Thymus (tissue), 11 donors: ENCODE results near the gene TPRA1. TPM values are rescaled to one million over a fixed set of nuclear protein-coding genes. Genes with fewer than 3 reads are reported as not detected.

Experiments used
- DNase-seq, 9 donors: peaks; one replicate each; pipeline ENCODE4 v3.0.0-alpha.2; 2013; ENCODE audit warnings: low spot score in 9 of 9, low read depth in 6 of 9, missing footprints in 1 of 9
- H3K27ac ChIP-seq, 2 donors: one replicate each; pipeline ENCODE4 v1.5.1; 2013; ENCODE audit warnings: control low read depth in 1 of 2, low read depth in 1 of 2, low read length in 1 of 2, mild to moderate bottlenecking in 1 of 2, moderate library complexity in 1 of 2
- H3K27me3 ChIP-seq, 2 donors: one replicate each; pipeline ENCODE4 v1.5.1; 2013; ENCODE audit warnings: low read length in 1 of 2; ENCODE audit not compliant: control insufficient read depth in 2 of 2, insufficient read depth in 1 of 2
- H3K36me3 ChIP-seq, 2 donors: one replicate each; pipeline ENCODE4 v1.5.1; 2013; ENCODE audit warnings: low read length in 1 of 2, mild to moderate bottlenecking in 1 of 2, moderate library complexity in 1 of 2; ENCODE audit not compliant: control insufficient read depth in 2 of 2, insufficient read depth in 2 of 2
- H3K4me1 ChIP-seq, 2 donors: one replicate each; pipeline ENCODE4 v1.5.1; 2013; ENCODE audit warnings: low read length in 2 of 2; ENCODE audit not compliant: control insufficient read depth in 2 of 2, insufficient read depth in 2 of 2
- H3K4me3 ChIP-seq, 2 donors: one replicate each; pipeline ENCODE4 v1.5.1; 2013; ENCODE audit warnings: low read length in 2 of 2, control low read depth in 1 of 2, mild to moderate bottlenecking in 1 of 2
- H3K9me3 ChIP-seq, 2 donors: one replicate each; pipeline ENCODE4 v1.5.1; 2013; ENCODE audit warnings: low read length in 1 of 2, mild to moderate bottlenecking in 1 of 2; ENCODE audit not compliant: control insufficient read depth in 2 of 2, insufficient read depth in 1 of 2
- WGBS: extraction: QIAGEN DNeasy Blood & Tissue Kit; methylation state at CpG from one replicate; pipeline ENCODE4 v1.1.7; 2013; 5-methylcytosine and 5-hydroxymethylcytosine counted together
- polyA plus RNA-seq: library from polyadenylated mRNA; stranded (reverse); fragments of 200-250 nt; gene quantifications from one replicate; pipeline ENCODE4 v1.2.3, GENCODE V29; 2013
- total RNA-seq: library from RNA; stranded (reverse); fragments of 120-200 nt; gene quantifications from one replicate; pipeline ENCODE4 v1.2.4, GENCODE V29; 2013
- donor health status: healthy.

Gene TPRA1
- total and polyA plus RNA-seq, 2 donors = 15.9 to 20.0 TPM

DNA sequence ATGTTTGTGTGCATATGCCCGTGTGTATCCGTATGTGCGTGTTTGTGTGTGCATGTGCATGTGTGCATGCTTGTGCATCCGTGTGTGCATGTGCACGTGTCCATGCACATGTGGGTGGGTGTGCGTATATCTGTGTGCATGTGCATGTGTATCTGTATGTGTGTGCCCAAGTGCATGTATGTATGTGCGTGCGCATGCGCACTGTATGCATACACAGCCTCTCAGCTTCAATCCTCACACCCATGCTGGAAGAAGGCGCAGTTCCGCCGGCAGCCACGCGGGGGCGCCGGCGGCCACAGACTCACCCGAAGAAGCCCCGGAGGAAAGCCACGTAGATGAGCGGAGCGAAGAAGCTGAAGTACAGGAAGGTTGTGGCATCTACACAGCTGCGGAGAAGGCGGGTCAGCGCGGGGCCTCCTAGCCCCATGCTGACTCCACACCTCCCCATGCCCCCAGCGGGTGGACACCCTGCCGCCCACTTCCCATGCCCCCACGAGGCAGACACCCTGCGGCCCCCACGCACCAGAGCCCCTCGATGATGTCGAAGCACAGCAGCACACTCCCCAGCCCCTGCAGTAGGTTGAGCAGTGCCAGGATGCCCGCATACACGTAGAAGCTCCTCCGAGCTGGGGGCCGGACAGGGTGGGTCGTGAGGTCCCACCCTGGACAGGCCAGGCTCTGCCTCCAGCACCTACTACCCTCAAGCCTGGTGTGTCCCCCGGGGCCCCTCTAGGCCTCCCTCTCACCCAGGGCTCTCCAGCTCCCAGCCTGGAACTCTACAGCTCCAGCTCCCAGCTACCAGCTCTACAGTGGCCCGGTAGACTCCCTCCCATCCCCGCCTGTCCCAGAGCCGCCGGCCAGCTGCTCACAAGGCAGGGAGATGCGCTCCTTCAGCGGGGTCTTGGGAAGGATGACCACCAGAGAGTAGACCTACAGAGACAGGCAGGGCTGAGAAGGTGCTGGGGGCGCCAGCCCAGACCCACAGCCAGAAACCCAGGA is 15.4 kb downstream of the TPRA1 start:
- Histone ChIP-seq H3K27ac (no peak overlapping the region), H3K4me1 (peaks cover 4% of the 10 kb centered on the region in 2 donors), H3K9me3 (no peaks in the 10 kb centered on the region), H3K4me3 (no peak overlapping the region), H3K27me3 (no peaks in the 10 kb centered on the region), H3K36me3 (peaks cover 36 to 59% of the 10 kb centered on the region in 2 donors)
- 49% methylated on average over 46 of the region's 46 CpGs for WGBS
- DNase-seq = peak; percentile 65 to 93 (median 81)

DNA sequence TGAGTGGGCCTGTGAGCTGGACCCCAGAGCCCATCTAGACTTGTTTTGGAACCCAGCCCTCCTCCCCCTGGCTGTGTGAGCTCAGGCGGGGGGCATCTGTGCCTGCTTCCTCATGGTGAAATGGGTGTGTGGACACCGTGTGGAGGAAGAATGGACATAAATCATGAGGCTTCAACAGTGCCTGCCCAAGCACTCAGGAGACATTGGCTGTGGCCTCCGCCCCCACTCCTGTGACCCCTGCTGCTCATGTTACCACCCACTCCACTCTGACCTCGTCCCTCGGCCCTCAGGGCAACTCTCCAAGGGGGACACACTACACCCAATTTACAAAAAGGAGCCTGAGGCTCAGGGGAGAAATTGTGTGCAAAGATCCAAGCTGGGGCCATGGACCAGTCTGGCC is 16.6 kb downstream of the TPRA1 start:
- Histone ChIP-seq H3K27ac (no peak overlapping the region), H3K36me3 (peaks cover 28 to 48% of the 10 kb centered on the region in 2 donors), H3K27me3 (no peaks in the 10 kb centered on the region), H3K4me3 (no peak overlapping the region), H3K9me3 (no peaks in the 10 kb centered on the region), H3K4me1 (peaks cover 4% of the 10 kb centered on the region in 2 donors)
- WGBS = 95% methylated on average over 5 of the region's 5 CpGs
- DNase-seq = no peak

DNA sequence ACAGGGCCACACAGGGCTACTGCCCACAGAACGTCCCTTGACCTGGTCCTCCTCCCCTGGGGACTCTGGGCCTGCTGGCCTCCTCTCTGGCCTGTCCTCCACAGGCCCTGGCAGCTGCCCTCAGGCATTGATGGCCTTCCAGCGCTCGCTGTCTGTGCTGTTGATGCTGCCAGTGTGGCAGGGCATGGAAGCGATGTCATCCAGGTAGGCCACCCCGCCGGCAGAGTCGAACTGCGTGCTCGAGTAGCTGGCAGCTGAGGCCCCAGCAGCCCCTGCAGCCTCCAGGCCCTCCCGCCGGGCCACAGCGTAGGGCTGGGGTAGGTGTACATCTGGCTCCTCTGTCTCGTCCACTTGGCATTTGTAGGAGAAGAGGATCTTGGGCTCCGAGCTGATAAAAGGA is 17.1 kb downstream of the TPRA1 start:
- no peak overlapping the region for H3K27ac ChIP-seq
- H3K36me3 ChIP-seq = peaks cover 28 to 48% of the 10 kb centered on the region in 2 donors
- DNase-seq = no peak
- H3K27me3 ChIP-seq = no peaks in the 10 kb centered on the region
- no peaks in the 10 kb centered on the region for H3K9me3 ChIP-seq
- WGBS = 98% methylated on average over 14 of the region's 14 CpGs
- peaks cover 4% of the 10 kb centered on the region in 2 donors for H3K4me1 ChIP-seq
- H3K4me3 ChIP-seq = no peak overlapping the region

DNA sequence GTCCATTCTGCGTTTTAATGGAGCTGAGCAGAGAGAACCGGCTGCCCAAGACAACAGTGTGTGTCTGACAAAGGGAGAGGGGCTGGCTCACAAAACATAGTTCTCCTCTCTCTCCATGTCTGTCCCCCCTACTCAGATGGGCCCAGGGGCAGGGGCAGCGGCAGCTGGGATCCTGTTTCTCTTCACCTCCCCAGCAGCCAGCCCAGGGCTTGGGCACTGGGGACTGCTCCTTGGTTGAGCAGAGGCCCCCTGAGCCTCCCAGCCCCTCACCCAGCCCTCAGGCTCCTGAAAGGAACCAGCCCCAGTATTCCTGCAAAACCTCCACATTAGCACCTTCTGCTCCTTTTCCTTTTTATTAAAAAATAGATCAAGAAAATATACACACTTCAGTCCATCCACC is 17.8 kb downstream of the TPRA1 start:
- Histone ChIP-seq H3K36me3 (peaks cover 28 to 48% of the 10 kb centered on the region in 2 donors), H3K4me1 (peaks cover 4% of the 10 kb centered on the region in 2 donors), H3K27me3 (no peaks in the 10 kb centered on the region), H3K4me3 (no peak overlapping the region), H3K9me3 (no peaks in the 10 kb centered on the region), H3K27ac (no peak overlapping the region)
- 100% methylated on average over 3 of the region's 3 CpGs for WGBS
- DNase-seq = no peak

DNA sequence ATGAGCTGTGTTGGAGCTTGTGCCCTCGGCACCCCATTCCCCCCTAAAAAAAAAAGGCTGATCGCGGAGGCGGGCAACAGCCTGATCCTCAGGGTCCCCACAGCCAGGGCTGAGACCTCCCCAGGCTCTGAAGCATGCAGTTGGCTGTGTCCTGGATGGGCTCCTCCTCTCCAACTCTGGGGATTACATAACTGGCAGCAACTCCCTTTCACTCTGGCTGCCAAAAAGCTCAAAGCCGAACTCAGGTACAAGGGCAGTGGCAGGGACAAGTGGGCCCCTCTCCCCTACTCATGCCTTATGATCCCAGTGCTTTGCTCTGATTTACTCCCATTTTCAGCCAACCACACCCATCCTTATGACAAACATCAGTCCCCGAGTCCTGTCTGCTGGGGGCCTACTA is 18.3 kb downstream of the TPRA1 start:
- no peak overlapping the region for H3K27ac ChIP-seq
- DNase-seq = no peak
- H3K27me3 ChIP-seq = no peaks in the 10 kb centered on the region
- peaks cover 4% of the 10 kb centered on the region in 2 donors for H3K4me1 ChIP-seq
- H3K36me3 ChIP-seq = peaks cover 28 to 48% of the 10 kb centered on the region in 2 donors
- H3K9me3 ChIP-seq = no peaks in the 10 kb centered on the region
- 98% methylated on average over 6 of the region's 6 CpGs for WGBS
- no peak overlapping the region for H3K4me3 ChIP-seq

DNA sequence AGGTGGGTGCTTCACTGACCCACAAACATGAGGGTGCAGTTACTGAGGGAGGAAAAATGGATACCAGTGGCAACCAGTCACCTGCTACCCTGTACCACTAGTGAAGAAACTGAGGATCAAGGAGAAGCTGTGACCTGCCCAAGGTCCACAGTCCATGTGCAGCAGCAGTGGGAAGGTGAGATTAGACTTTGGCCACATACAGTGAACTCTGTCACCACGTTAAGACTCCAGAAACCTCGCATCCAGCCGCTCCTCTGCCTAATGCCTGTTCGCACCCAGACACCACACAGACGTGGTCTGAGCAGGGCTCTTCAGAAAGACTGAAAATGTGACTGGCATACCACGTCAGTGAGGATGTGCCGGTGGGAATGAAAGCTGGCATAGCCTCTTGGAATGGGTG is 20.0 kb downstream of the TPRA1 start:
- Histone ChIP-seq H3K9me3 (no peaks in the 10 kb centered on the region), H3K4me3 (no peak overlapping the region), H3K27ac (no peak overlapping the region), H3K36me3 (peaks cover 28 to 39% of the 10 kb centered on the region in 2 donors), H3K27me3 (peaks cover 0 to 3% of the 10 kb centered on the region in 2 donors), H3K4me1 (peaks cover 4% of the 10 kb centered on the region in 2 donors)
- WGBS = 98% methylated on average over 7 of the region's 7 CpGs
- DNase-seq = no peak

DNA sequence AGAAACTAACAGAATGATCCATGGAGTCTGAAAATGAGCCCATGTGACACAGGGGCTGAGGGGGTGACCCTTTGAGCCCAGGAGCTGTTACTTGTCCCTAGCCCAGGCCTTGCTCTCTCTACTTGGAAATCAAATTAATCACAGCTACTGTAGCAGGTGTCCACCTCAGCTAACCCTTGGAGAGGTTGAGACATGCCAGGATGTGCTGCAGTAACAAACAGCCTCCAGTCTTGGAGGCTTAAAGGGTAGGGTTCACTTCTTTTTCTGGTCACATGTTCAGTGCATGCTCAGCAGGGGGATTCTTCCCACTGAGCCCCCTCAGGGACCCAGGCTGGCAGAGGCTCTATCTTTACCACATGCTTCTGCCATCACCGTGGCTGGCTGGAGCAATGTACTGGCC is 21.4 kb downstream of the TPRA1 start:
- Histone ChIP-seq H3K4me1 (no peaks in the 10 kb centered on the region), H3K9me3 (no peaks in the 10 kb centered on the region), H3K27ac (no peak overlapping the region), H3K27me3 (peaks cover 0 to 9% of the 10 kb centered on the region in 2 donors), H3K4me3 (no peak overlapping the region), H3K36me3 (peaks cover 21 to 31% of the 10 kb centered on the region in 2 donors)
- DNase-seq = no peak
- WGBS = 100% methylated on average over 1 of the region's 1 CpG

DNA sequence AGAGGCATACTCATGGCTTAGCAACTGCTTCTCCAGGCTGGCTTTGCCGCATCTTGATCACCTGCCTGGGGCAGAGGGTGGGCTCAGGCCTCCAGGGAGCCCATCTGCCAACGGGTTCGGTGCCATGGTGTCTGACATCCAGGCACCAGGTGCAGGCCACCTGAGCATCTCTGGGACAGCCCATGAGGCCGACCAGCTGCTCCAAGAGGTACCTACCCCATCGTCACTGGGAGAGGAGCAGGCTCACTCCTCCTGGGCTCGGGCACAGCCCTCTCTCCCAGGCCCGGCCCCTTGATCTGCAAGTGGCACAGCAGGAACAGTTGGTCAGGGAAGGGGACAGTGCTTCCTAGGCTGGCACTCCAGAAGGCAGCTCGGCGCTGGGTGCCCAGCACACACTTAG is 21.9 kb downstream of the TPRA1 start:
- Histone ChIP-seq H3K36me3 (peaks cover 16 to 30% of the 10 kb centered on the region in 2 donors), H3K4me3 (no peak overlapping the region), H3K9me3 (no peaks in the 10 kb centered on the region), H3K4me1 (no peaks in the 10 kb centered on the region), H3K27ac (no peak overlapping the region), H3K27me3 (peaks cover 0 to 9% of the 10 kb centered on the region in 2 donors)
- 97% methylated on average over 9 of the region's 9 CpGs for WGBS
- no peak for DNase-seq

DNA sequence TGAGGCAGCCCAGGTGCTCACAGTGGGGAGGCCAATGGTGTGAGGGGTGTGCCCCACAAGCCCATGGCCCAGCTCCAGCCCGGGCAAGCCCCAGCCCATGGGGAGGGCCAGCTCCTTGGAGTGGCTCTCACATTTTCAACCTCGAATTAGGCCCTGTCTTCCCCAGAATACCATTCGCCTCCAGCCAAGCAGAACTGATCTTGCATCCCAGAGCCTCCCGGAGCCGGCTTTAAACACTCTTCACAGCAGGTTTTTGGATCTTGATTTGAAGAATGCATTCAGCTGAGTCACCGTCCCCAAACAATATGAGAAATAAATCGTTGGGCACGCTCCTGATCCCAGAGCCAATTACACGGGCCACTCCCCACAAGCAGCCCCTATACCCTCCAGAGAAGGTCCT is 23.7 kb downstream of the TPRA1 start:
- Histone ChIP-seq H3K36me3 (peaks cover 0 to 12% of the 10 kb centered on the region in 2 donors), H3K27me3 (peaks cover 0 to 9% of the 10 kb centered on the region in 2 donors), H3K4me3 (no peak overlapping the region), H3K4me1 (no peaks in the 10 kb centered on the region), H3K27ac (no peak overlapping the region), H3K9me3 (no peaks in the 10 kb centered on the region)
- DNase-seq = no peak
- 87% methylated on average over 9 of the region's 9 CpGs for WGBS
